Liver (tissue), 3 donors: ENCODE measurements around the gene TGFBR1.

Experiments used
- FOXA1 ChIP-seq: IDR thresholded peaks from 2 replicates; pipeline ENCODE4 v1.6.1; 2016; ENCODE audit warnings: antibody characterized with exemption
- GABPA ChIP-seq, 2 donors: IDR thresholded peaks in 1 of 2; conservative IDR thresholded peaks in 1 of 2; 2 replicates each; pipeline ENCODE4 v1.6.1; 2016; ENCODE audit warnings: antibody characterized with exemption in 2 of 2, mild to moderate bottlenecking in 1 of 2, moderate library complexity in 1 of 2
- RAD21 ChIP-seq, 2 donors: IDR thresholded peaks; 2 replicates each; pipeline ENCODE4 v1.6.1; 2016; ENCODE audit warnings: antibody characterized with exemption in 2 of 2, mild to moderate bottlenecking in 2 of 2
- RXRA ChIP-seq, 2 donors: IDR thresholded peaks; 2 replicates each; pipeline ENCODE4 v1.6.1; 2017 to 2018; ENCODE audit warnings: antibody characterized with exemption in 2 of 2, mild to moderate bottlenecking in 1 of 2
- SP1 ChIP-seq: IDR thresholded peaks from 2 replicates; pipeline ENCODE4 v1.6.1; 2018; ENCODE audit warnings: antibody characterized with exemption, mild to moderate bottlenecking
- TAF1 ChIP-seq: conservative IDR thresholded peaks from 2 replicates; pipeline ENCODE4 v1.6.1; 2016; ENCODE audit warnings: antibody characterized with exemption, mild to moderate bottlenecking
- YY1 ChIP-seq: IDR thresholded peaks from 2 replicates; pipeline ENCODE4 v1.6.1; 2016; ENCODE audit warnings: antibody characterized with exemption, mild to moderate bottlenecking
- TF ChIP-seq, protein P1 (sequence below): fragments of 150-350 bp; IDR thresholded peaks from 2 replicates; pipeline ENCODE4 v1.5.1; 2017; ENCODE audit warnings: improper control_type of control experiment, low read depth, low read length; ENCODE audit not compliant: missing input control
- TF ChIP-seq, protein P2 (sequence below): IDR thresholded peaks from 2 replicates; pipeline ENCODE4 v1.6.1; 2016; ENCODE audit warnings: antibody characterized with exemption
- TF ChIP-seq, protein P3 (sequence below): IDR thresholded peaks from 2 replicates; pipeline ENCODE4 v1.6.1; 2016; ENCODE audit warnings: antibody characterized with exemption, mild to moderate bottlenecking
- TF ChIP-seq, protein P4 (sequence below): IDR thresholded peaks from 2 replicates; pipeline ENCODE4 v1.6.1; 2016; ENCODE audit warnings: antibody characterized with exemption
- TF ChIP-seq, protein P5 (sequence below): IDR thresholded peaks from 2 replicates; pipeline ENCODE4 v1.6.1; 2016; ENCODE audit warnings: antibody characterized with exemption
- donor health status: healthy.
- donor health status: healthy.

DNA sequence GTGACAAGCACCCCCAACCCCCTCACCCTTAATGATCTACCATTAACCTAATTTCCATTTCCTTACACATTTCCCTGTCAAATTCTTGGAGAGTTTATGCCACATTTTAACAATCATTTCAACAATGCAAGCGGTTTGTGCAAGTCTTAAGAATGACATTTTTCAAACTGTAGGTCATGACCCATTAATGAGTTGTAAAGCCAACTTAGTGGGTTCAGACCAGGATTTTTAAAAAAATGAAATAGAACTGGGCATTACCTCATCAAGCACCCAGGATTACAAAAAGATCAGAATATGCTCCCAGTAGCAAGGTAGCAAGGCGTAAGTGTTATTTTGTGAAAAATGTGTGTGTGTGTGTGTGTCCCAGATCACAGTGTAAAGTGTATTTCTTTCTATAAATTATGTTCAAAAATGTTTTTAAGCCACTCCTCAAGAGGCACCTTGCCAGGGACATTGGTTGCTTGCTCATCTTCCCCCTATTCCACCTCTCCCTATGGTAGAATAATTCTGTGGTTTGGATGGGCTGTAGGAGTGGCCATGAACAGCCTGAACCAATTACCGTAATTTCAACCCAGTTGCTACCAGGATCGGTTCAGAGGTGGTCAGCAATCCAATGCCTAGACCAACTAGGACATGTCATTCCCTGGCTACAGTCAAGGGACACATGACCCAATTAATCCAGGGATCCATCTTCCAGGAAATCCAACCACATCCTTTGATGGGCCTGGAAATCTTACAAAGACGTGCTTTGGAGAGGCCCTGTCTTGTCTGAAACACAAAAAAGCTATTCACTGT, 14.4 kb upstream of the TGFBR1 start:
- TF ChIP-seq, protein P1, sequence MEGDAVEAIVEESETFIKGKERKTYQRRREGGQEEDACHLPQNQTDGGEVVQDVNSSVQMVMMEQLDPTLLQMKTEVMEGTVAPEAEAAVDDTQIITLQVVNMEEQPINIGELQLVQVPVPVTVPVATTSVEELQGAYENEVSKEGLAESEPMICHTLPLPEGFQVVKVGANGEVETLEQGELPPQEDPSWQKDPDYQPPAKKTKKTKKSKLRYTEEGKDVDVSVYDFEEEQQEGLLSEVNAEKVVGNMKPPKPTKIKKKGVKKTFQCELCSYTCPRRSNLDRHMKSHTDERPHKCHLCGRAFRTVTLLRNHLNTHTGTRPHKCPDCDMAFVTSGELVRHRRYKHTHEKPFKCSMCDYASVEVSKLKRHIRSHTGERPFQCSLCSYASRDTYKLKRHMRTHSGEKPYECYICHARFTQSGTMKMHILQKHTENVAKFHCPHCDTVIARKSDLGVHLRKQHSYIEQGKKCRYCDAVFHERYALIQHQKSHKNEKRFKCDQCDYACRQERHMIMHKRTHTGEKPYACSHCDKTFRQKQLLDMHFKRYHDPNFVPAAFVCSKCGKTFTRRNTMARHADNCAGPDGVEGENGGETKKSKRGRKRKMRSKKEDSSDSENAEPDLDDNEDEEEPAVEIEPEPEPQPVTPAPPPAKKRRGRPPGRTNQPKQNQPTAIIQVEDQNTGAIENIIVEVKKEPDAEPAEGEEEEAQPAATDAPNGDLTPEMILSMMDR = no peak
- TF ChIP-seq, protein P2, sequence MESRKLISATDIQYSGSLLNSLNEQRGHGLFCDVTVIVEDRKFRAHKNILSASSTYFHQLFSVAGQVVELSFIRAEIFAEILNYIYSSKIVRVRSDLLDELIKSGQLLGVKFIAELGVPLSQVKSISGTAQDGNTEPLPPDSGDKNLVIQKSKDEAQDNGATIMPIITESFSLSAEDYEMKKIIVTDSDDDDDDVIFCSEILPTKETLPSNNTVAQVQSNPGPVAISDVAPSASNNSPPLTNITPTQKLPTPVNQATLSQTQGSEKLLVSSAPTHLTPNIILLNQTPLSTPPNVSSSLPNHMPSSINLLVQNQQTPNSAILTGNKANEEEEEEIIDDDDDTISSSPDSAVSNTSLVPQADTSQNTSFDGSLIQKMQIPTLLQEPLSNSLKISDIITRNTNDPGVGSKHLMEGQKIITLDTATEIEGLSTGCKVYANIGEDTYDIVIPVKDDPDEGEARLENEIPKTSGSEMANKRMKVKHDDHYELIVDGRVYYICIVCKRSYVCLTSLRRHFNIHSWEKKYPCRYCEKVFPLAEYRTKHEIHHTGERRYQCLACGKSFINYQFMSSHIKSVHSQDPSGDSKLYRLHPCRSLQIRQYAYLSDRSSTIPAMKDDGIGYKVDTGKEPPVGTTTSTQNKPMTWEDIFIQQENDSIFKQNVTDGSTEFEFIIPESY = no peak
- TF ChIP-seq TAF1 = no peak
- no peak for TF ChIP-seq SP1
- TF ChIP-seq RXRA (IDR thresholded peaks at IDR 0.05) = no peak
- TF ChIP-seq, protein P3, sequence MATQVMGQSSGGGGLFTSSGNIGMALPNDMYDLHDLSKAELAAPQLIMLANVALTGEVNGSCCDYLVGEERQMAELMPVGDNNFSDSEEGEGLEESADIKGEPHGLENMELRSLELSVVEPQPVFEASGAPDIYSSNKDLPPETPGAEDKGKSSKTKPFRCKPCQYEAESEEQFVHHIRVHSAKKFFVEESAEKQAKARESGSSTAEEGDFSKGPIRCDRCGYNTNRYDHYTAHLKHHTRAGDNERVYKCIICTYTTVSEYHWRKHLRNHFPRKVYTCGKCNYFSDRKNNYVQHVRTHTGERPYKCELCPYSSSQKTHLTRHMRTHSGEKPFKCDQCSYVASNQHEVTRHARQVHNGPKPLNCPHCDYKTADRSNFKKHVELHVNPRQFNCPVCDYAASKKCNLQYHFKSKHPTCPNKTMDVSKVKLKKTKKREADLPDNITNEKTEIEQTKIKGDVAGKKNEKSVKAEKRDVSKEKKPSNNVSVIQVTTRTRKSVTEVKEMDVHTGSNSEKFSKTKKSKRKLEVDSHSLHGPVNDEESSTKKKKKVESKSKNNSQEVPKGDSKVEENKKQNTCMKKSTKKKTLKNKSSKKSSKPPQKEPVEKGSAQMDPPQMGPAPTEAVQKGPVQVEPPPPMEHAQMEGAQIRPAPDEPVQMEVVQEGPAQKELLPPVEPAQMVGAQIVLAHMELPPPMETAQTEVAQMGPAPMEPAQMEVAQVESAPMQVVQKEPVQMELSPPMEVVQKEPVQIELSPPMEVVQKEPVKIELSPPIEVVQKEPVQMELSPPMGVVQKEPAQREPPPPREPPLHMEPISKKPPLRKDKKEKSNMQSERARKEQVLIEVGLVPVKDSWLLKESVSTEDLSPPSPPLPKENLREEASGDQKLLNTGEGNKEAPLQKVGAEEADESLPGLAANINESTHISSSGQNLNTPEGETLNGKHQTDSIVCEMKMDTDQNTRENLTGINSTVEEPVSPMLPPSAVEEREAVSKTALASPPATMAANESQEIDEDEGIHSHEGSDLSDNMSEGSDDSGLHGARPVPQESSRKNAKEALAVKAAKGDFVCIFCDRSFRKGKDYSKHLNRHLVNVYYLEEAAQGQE = no peak
- TF ChIP-seq, protein P4, sequence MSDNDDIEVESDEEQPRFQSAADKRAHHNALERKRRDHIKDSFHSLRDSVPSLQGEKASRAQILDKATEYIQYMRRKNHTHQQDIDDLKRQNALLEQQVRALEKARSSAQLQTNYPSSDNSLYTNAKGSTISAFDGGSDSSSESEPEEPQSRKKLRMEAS = no peak
- TF ChIP-seq YY1 = no peak
- no peak for TF ChIP-seq GABPA (IDR thresholded peaks at IDR 0.05 in 1 of 2, conservative IDR thresholded peaks at IDR 0.05 in 1 of 2)
- TF ChIP-seq FOXA1 = no peak
- TF ChIP-seq RAD21 (IDR thresholded peaks at IDR 0.05) = no peak
- TF ChIP-seq, protein P5, sequence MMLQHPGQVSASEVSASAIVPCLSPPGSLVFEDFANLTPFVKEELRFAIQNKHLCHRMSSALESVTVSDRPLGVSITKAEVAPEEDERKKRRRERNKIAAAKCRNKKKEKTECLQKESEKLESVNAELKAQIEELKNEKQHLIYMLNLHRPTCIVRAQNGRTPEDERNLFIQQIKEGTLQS = no peak
